HG02678 (cell line): ENCODE measurements around the gene TLL1.

Experiments
- ATAC-seq: cut with Tn5 transposase; IDR thresholded peaks from one replicate; pipeline ENCODE4 v1.9.1; 2021; ENCODE audit warnings: mild to moderate bottlenecking, moderate library complexity; ENCODE audit not compliant: unreplicated experiment

Gene TLL1

DNA sequence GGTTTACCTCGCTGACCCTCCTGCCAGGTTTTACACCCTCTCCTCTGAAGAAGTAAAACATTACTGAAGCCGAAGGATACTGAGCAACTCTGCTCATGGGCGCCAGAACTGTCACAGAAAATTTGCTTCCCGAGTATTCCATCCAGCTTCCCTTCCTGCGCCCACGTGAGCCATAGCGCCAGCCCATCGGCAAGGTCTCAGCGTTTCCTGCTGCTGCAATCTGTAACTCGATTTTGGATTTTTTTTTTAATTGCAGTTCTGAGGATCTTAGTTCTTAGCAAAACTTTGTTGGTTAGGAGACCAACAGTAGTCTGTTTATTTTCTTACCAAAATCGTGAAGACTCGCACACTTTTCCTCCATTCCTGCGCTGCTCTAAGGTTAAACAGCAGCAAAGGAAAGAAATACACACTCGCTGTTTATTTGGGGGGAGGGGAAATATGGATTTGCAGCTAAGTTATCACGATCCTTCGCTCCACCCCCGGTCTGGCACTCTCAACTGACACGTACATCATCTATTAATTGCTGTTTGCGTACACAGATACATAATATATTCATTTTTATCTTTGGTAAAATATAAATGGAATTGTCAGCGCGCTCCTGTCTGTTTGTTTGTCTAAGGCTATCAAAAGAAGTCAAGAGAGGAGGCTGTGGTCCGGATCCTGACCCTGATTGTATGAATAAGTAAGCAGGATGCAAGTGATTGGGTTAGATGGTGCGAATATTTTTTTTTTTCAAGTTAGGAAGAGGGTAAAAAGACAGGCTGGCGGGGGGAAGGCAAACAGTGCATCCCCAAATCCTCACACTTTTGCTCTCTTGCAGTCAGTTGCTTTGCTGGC lies at the start of gene TLL1:
Gene TLL1 (plus strand): TSS at position 777 of the 837 bp plus-strand sequence. CDS start 668 bp downstream, outside the sequence.
- no peak for ATAC-seq

GRCh38 chr4:165826166-165826565 lies 46.9 kb upstream of the TLL1 start:
- ATAC-seq: no peak

DNA sequence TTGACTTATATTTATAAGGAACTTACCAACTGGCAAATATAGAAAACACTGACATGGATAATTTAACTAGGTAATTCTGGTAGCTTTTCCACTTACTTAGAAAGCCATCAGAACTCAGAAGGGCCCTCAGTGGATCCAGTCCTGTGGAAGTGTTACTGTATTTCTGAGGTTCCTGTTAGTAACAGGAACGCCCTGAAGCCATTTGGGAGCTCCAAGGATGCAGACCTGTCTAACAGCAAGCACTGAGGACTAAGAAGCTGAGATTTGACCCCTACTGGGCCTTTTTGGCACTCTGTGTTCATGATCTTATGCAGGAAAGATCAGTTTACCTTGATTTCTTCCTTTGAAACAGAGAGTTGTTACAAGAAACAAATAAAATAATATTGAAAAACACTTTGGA lies 46.0 kb upstream of the TLL1 start:
- no peak for ATAC-seq

- no peak for ATAC-seq
Observed at GRCh38 chr4:165828928-165829327, 44.1 kb upstream of the TLL1 start.

- ATAC-seq: no peak
Observed at GRCh38 chr4:165834116-165834515, 38.9 kb upstream of the TLL1 start.

DNA sequence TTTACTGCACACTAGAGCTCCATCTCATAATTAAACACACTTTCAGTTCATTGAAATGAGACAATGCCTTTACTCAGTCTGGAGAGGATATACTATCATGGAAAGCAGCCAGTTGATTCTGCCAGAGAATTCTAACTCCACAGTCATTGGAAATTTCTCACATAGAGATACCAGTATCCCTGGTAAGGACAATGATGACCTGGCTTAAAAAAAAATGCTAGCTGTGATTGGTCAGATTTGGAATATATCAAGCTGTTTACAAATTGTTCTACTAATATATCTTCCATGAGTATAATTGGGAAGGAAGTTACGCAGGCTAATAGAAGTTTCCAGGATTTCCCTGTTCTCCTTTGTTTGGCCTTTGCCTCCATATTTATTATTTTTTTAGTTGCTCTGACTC lies 34.5 kb upstream of the TLL1 start:
- no peak for ATAC-seq

DNA sequence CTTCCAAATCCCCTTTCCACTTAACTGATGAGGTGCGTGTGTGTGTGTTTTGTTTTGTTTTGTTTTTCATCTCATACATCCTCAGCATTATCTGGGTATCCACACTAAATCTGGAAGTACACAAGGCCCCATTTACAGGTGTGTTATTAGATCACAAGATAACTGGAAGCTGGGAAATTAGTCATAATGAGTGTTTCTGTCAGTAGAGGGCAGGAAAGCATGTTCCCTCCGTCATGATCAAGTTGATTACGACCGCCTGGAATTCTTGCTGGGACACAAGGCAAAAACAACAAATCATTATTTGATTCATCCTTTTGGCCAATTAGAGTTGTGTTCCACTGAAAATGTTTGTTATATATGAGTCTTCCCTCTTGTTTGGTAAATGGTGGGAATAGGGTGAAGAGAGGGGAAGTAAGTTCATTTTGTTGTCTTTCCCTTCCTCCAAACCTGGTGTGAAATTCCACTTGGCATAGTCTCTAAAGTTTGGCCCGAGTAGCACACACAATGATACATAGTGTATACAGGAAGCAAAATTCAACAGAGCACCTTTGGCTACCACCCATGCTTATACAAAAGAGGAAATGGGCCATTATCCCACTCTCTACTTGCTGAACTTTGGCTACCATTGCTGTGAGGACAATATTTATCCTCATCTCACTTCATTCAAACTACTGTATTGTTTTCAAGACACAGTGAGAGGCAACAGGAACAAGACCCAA lies 33.3 kb upstream of the TLL1 start:
- ATAC-seq: no peak

- no peak for ATAC-seq
Observed at GRCh38 chr4:165842684-165843083, 30.4 kb upstream of the TLL1 start.

GRCh38 chr4:165844161-165844560 lies 28.9 kb upstream of the TLL1 start:
- ATAC-seq: no peak

DNA sequence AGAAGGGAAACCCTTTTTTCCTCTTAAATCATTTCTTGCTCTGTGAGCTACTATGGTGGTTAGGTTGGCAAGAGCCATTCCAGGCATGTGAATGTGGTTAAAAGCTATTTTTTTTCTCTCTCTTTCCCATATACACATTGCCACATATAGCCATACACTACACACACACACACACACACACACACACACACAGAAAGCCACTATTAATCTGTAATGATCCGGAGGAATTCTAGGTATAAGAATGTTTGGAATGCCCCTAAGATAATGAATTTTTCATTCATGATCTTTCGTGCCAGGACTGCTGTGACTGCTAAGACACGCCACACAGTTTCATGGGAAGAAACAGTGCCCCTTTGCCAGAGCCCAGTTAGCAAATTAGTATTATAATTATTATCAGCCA lies 21.8 kb upstream of the TLL1 start:
- no peak for ATAC-seq

DNA sequence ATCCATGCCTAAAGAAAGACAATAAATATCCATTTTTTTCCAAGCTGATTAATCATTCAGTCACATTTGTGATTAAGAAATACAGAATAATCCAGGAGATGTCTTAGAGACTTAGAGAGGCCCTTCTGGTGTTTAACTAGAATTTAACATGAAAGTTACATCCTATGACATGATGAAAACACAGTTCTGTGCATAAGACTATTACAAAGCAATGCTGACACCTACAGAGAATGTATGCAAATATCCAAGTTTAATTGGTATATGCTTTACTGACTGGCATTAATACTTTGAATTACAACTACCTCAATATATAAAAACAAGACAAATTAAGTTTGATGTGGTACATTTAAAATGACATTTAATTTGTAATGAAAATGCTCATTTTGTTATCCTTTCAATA lies 17.8 kb upstream of the TLL1 start:
- ATAC-seq: no peak

DNA sequence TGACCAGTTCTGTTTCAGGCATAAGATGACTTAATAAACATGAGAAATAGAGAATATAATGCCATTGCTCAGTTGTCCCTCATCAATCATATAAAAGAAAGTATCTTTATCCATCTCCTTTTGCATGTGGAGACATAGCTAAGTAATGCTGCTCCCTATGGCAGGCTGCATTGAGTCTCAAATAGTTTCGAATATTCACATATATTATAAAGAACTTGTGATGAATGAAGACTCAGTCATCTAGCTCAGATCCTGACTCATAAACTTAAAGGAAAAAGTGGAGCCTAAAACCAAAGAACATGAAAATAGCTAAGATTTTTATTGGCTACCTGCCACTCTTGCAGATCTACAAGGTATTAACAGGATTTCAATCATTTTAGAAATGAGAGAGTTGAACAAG lies 11.7 kb upstream of the TLL1 start:
- ATAC-seq: no peak

GRCh38 chr4:165864271-165864670 lies 8.8 kb upstream of the TLL1 start:
- no peak for ATAC-seq

DNA sequence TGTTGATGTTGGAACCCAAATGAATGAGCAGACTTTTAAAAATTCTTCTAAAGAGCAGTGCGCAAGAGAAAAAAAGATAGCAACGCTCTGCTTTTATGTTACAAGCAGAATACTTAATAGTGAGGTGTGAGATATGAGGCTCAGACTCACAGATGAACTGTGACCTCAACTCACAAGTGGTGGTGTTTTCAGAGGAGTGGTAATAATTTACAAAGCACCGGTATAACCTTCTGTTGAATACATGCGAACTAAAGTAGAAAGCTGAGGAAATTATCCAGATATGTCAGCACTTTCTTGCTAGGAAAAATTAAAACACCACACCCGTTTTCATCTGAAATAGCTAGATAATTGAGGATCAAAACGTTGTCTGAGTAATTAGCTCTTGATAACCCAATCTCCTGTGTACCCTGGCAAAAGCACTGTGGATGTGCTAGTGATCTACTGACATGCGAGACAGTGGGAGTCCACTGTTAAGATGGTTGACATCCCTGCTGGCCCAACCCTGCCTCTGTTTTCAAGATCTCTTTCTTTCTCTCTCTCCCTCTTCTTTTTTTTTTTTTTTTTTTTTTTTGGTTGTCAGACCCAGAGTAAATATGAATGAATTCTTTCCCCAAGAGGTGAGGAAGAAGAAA lies 6.9 kb upstream of the TLL1 start:
- no peak for ATAC-seq

GRCh38 chr4:165867961-165868360 lies 5.1 kb upstream of the TLL1 start:
- ATAC-seq: no peak

DNA sequence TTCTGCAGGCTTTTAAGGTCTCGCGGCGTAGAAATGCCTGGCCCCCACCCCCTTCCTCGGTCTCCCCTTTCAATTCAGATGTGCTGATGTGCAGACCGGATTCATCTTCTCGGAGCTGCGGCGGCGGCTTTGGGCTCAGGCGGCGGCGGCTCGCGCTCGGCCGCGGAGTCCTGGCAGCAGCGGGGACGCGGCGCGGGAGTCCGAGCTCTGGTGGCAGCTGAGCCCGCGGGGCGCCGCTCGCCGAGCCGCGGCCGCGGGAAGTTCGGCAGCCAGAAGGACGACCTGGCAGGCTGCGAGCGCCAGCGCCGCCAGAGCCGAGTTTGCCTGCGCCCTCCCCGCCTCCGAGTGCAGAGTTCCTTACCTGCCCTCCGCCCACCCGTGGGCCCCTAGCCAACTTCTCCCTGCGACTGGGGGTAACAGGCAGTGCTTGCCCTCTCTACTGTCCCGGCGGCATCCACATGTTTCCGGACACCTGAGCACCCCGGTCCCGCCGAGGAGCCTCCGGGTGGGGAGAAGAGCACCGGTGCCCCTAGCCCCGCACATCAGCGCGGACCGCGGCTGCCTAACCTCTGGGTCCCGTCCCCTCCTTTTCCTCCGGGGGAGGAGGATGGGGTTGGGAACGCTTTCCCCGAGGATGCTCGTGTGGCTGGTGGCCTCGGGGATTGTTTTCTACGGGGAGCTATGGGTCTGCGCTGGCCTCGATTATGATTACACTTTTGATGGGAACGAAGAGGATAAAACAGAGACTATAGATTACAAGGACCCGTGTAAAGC lies 448 bp downstream of the TLL1 start:
- ATAC-seq: no peak

- no peak for ATAC-seq
Observed at GRCh38 chr4:165874072-165874790, 1.2 kb downstream of the TLL1 start.

GRCh38 chr4:165874791-165875371 lies 1.8 kb downstream of the TLL1 start:
- no peak for ATAC-seq

GRCh38 chr4:165875446-165875845 lies 2.4 kb downstream of the TLL1 start:
- ATAC-seq: no peak

DNA sequence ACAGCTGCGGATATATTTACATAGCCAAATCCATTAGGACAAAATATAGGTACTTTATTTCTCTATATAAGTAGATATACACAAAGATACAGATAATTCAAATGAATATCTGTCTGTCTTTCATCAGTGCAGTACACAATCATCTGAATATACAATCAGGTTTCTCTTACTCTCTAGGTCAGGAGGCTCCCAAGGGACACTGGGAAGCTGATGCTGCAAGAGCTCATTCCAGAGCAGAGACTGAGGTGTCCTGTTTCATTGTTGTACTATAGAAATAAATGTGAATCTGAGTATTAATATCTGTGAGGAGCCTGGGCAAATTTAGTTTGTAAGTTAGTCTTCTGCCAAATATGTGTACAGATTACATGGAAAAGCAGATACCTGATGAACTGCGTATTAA lies 4.2 kb downstream of the TLL1 start:
- no peak for ATAC-seq
